Measurements from ENCODE around the gene MEF2B. TPM values are rescaled to one million over a fixed set of nuclear protein-coding genes. Genes with fewer than 3 reads are reported as not detected.

MEF2B gene
- total RNA-seq, 4 donors from 2014 or later = not detected

DNA sequence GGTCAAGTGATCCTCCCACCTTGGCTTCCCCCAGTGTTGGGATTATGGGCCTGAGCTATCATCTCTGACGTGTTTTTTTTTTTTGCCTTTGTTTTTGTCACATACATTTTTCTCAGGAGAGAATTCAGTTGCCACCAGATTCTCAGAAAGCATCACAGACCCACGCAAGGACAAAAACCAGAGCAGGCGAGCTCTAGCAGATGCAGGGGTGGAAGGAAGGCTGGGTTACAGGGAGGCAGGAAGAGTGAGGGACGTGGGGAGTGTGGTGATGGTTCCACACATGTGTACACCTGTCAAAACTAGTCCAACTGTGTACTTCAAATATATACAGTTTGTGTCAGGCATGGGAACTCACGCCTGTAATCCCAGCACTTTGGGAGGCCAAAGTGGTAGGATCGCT lies 36.1 kb downstream of the MEF2B start:
- TF ChIP-seq POLR2A (IDR thresholded peaks at IDR 0.05) (no peak), EP300 (IDR thresholded peaks at IDR 0.05) (no peak), POLR2AphosphoS5 (IDR thresholded peaks at IDR 0.05) (no peak)
- TF ChIP-seq, protein P1, sequence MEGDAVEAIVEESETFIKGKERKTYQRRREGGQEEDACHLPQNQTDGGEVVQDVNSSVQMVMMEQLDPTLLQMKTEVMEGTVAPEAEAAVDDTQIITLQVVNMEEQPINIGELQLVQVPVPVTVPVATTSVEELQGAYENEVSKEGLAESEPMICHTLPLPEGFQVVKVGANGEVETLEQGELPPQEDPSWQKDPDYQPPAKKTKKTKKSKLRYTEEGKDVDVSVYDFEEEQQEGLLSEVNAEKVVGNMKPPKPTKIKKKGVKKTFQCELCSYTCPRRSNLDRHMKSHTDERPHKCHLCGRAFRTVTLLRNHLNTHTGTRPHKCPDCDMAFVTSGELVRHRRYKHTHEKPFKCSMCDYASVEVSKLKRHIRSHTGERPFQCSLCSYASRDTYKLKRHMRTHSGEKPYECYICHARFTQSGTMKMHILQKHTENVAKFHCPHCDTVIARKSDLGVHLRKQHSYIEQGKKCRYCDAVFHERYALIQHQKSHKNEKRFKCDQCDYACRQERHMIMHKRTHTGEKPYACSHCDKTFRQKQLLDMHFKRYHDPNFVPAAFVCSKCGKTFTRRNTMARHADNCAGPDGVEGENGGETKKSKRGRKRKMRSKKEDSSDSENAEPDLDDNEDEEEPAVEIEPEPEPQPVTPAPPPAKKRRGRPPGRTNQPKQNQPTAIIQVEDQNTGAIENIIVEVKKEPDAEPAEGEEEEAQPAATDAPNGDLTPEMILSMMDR (IDR thresholded peaks at IDR 0.05) = no peak
- ATAC-seq = no peak
- Histone ChIP-seq H3K4me1 (peaks cover 0 to 25% (median 7%) of the 10 kb centered on the region in 3 donors), H3K36me3 (peaks cover 0 to 24% of the 10 kb centered on the region in 2 donors), H3K27me3 (no peaks in the 10 kb centered on the region), H3K4me3 (no peak overlapping the region), H3K27ac (no peak overlapping the region), H3K9me3 (peaks cover 0 to 15% (median 0%) of the 10 kb centered on the region in 3 donors)
- WGBS, 2 donors (ENCODE audit: low coverage in 1 of 2) = 68 to 74% methylated on average over 2 to 4 of the region's 6 CpGs

DNA sequence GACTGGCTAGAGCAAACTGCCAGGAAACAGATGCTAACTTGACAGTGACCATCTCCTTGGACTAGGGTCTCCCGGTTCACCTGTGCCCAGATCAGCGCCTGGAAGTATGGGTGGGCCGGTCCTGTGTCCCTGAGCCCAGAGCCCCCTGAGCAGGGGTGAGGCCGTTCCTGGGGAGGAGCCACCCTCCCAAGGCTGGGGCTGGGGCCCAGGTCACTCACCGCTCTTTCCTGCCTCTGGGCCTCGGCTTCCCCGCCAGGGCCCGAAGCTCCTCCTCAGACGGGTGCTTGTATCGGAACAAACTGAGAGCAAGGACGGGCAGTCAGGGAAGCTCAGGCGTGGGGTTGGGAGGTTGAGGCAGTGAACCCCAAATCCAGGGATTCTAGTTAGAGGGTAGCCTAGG lies 37.2 kb downstream of the MEF2B start:
- H3K4me3 ChIP-seq = no peak overlapping the region
- WGBS, 2 donors (ENCODE audit: low coverage in 1 of 2) = no CpG with 5 or more reads among the region's 12 CpGs

DNA sequence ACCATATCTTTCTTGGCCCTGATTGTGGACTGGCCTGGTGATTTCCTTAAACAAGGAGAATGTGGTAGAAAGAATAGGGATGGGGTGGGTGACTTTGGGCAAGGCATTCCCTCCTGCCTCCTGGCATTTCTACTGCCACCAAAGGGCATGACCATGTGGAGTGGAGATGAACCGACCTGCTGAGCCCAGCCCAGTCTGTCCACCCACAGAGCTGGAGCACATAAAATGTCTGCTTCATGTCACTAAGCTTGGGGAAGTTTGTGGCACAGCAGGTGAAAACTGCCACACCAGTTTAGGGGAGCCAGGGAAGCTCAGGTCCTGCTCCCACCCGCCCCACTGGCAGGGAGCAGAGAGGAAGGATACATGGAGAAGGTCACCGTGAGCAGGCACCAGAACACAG lies 38.1 kb downstream of the MEF2B start:
- no peaks in the 10 kb centered on the region for H3K27me3 ChIP-seq
- peaks cover 0 to 15% (median 0%) of the 10 kb centered on the region in 3 donors for H3K9me3 ChIP-seq
- peaks cover 0 to 11% (median 0%) of the 10 kb centered on the region in 3 donors for H3K4me1 ChIP-seq
- H3K4me3 ChIP-seq = no peak overlapping the region
- ATAC-seq = no peak
- TF ChIP-seq, protein P1 (IDR thresholded peaks at IDR 0.05) = no peak
- TF ChIP-seq POLR2A (IDR thresholded peaks at IDR 0.05) = no peak
- TF ChIP-seq EP300 (IDR thresholded peaks at IDR 0.05) = no peak
- no peak for TF ChIP-seq POLR2AphosphoS5 (IDR thresholded peaks at IDR 0.05)
- no peak overlapping the region for H3K27ac ChIP-seq
- H3K36me3 ChIP-seq = peaks cover 0 to 25% of the 10 kb centered on the region in 2 donors
- 100% methylated on average over 1 of the region's 3 CpGs; no CpG with 5 or more reads in 1 of the 2 donors for WGBS, 2 donors (ENCODE audit: low coverage in 1 of 2)

More for the DNA sequence above, 37.2 kb downstream of the MEF2B start:
- H3K27me3 ChIP-seq = no peaks in the 10 kb centered on the region
- H3K36me3 ChIP-seq = peaks cover 0 to 25% of the 10 kb centered on the region in 2 donors
- H3K9me3 ChIP-seq = peaks cover 0 to 15% (median 0%) of the 10 kb centered on the region in 3 donors
- H3K4me1 ChIP-seq = peaks cover 0 to 20% (median 7%) of the 10 kb centered on the region in 3 donors
- no peak overlapping the region for H3K27ac ChIP-seq
- no peak for ATAC-seq
- no peak for TF ChIP-seq EP300 (IDR thresholded peaks at IDR 0.05)
- TF ChIP-seq, protein P1 (IDR thresholded peaks at IDR 0.05) = no peak
- no peak for TF ChIP-seq POLR2A (IDR thresholded peaks at IDR 0.05)
- TF ChIP-seq POLR2AphosphoS5 (IDR thresholded peaks at IDR 0.05) = no peak

DNA sequence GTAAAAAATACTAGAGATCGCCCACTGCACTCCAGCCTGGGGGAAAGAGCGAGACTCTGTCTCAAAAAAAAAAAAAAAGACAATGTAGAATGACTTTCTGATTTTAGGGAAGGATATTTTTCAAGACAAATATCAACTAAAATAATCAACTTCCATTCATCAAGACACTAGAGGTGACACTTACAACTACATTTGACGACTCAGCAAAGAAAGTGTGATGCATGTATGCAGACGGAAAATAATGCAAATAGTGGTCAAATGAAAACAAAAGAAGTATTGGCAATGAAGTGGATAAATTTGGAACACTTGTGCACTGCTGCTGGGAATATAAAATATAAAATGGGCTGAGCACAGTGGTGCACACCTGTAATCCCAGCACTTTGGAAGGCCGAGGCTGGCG lies 44.0 kb downstream of the MEF2B start:
- no peak for ATAC-seq
- peaks cover 0 to 49% of the 10 kb centered on the region in 2 donors for H3K36me3 ChIP-seq
- H3K9me3 ChIP-seq = peaks cover 0 to 9% (median 0%) of the 10 kb centered on the region in 3 donors
- TF ChIP-seq EP300 (IDR thresholded peaks at IDR 0.05) = no peak
- TF ChIP-seq POLR2A (IDR thresholded peaks at IDR 0.05) = no peak
- TF ChIP-seq, protein P1 (IDR thresholded peaks at IDR 0.05) = no peak
- TF ChIP-seq POLR2AphosphoS5 (IDR thresholded peaks at IDR 0.05) = no peak
- no peaks in the 10 kb centered on the region for H3K4me1 ChIP-seq
- WGBS, 2 donors (ENCODE audit: low coverage in 1 of 2) = 79 to 89% methylated on average over 4 to 5 of the region's 6 CpGs
- no peaks in the 10 kb centered on the region for H3K27me3 ChIP-seq
- H3K4me3 ChIP-seq = no peak overlapping the region
- H3K27ac ChIP-seq = no peak overlapping the region

DNA sequence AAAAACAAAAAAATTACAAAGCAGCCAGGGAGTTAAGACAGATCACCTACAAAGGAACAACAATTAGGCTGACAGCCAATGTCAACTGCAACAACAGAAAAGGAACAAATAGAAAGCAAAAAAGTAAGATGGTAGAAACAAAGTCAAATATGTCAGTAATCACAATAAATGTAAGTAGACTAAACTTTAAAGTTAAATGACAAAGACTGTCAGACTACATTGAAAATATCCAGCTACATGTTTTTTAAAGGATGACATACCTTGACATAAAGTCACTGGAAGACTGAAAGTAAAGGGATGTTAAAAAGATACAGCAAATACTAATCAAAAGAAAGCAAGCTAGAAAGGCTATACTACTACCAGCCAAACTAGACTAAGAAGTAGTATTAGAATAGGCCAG lies 46.7 kb downstream of the MEF2B start:
- ATAC-seq = no peak
- H3K27me3 ChIP-seq = no peaks in the 10 kb centered on the region
- H3K27ac ChIP-seq = no peak overlapping the region
- no peak overlapping the region for H3K4me3 ChIP-seq
- TF ChIP-seq, protein P1 (IDR thresholded peaks at IDR 0.05) = no peak
- TF ChIP-seq POLR2AphosphoS5 (IDR thresholded peaks at IDR 0.05) (no peak), EP300 (IDR thresholded peaks at IDR 0.05) (no peak), POLR2A (IDR thresholded peaks at IDR 0.05) (no peak)
- peaks cover 0 to 9% (median 0%) of the 10 kb centered on the region in 3 donors for H3K9me3 ChIP-seq
- H3K4me1 ChIP-seq = peaks cover 0 to 9% (median 0%) of the 10 kb centered on the region in 3 donors
- H3K36me3 ChIP-seq = peaks cover 0 to 58% of the 10 kb centered on the region in 2 donors

Data from gastroesophageal sphincter (tissue), 4 donors.